A673 (cell line): ENCODE results near the gene CMYA5. TPM values are rescaled to one million over a fixed set of nuclear protein-coding genes. Genes with fewer than 3 reads are reported as not detected.

ENCODE experiments used
- BruUV-seq: library from RNA; stranded (reverse); fragments of 400-500 nt; replicated peaks from 2 replicates; lab custom pipeline; 2021; lab: Mats Ljungman, UMichigan
- CTCF ChIA-PET: fragments of 300-600 bp; sonication (Branson Sonifier 250); formaldehyde crosslinking; loops from one replicate; lab custom pipeline; 2022; ENCODE audit warnings: antibody characterized with exemption; lab: Charles Lee
- POLR2A ChIA-PET: fragments of 300-600 bp; sonication (Branson Sonifier 250); formaldehyde crosslinking; loops from one replicate; lab custom pipeline; 2022; ENCODE audit warnings: antibody characterized with exemption; ENCODE audit not compliant: low non-redundant PET; lab: Charles Lee
- DNase-seq: peaks from one replicate; pipeline ENCODE4 v3.0.0-alpha.2; 2015; ENCODE audit warnings: low spot score
- H3K27ac ChIP-seq: fragments of 200-600 bp; sonication (generic); 2 replicates; pipeline ENCODE4 v1.5.1; 2016; ENCODE audit warnings: mixed run types, low read depth, mild to moderate bottlenecking, mixed read lengths, antibody characterized with exemption, low read length; ENCODE audit not compliant: poor library complexity, severe bottlenecking
- H3K27me3 ChIP-seq: fragments of 200-600 bp; sonication (generic); replicated peaks from 2 replicates; pipeline ENCODE4 v1.6.1; 2017; ENCODE audit warnings: mixed run types, low read depth, mild to moderate bottlenecking, mixed read lengths, antibody characterized with exemption, low read length; ENCODE audit not compliant: insufficient read depth, poor library complexity
- H3K36me3 ChIP-seq: fragments of 200-600 bp; sonication (generic); 2 replicates; pipeline ENCODE4 v1.6.1; 2016; ENCODE audit warnings: mixed run types, mild to moderate bottlenecking, mixed read lengths, antibody characterized with exemption, low read length; ENCODE audit not compliant: insufficient read depth, poor library complexity, severe bottlenecking
- H3K4me1 ChIP-seq: fragments of 200-600 bp; sonication (generic); 2 replicates; pipeline ENCODE4 v1.6.1; 2017; ENCODE audit warnings: mixed run types, mild to moderate bottlenecking, mixed read lengths, antibody characterized with exemption, low read length; ENCODE audit not compliant: insufficient read depth, poor library complexity, severe bottlenecking
- H3K4me3 ChIP-seq: fragments of 200-600 bp; sonication (generic); 2 replicates; pipeline ENCODE4 v1.5.1; 2016; ENCODE audit warnings: low read depth, mixed run types, mild to moderate bottlenecking, mixed read lengths, low read length; ENCODE audit not compliant: poor library complexity, severe bottlenecking
- H3K9me3 ChIP-seq: fragments of 200-600 bp; sonication (generic); 2 replicates; pipeline ENCODE4 v1.6.1; 2016; ENCODE audit warnings: mixed run types, low read depth, mild to moderate bottlenecking, mixed read lengths, antibody characterized with exemption, low read length; ENCODE audit not compliant: poor library complexity, severe bottlenecking
- EZH2 ChIP-seq: fragments of 200-600 bp; sonication (generic); IDR thresholded peaks from 2 replicates; pipeline ENCODE4 v1.6.1; 2017; ENCODE audit warnings: borderline replicate concordance, low read depth, mild to moderate bottlenecking, mixed read lengths, antibody characterized with exemption, low read length; ENCODE audit not compliant: poor library complexity, severe bottlenecking
- intact Hi-C: fragments of 100-400 bp; cut with micrococcal nuclease; formaldehyde crosslinking; loops from one replicate; pipeline ENCODE4 v1.10.0; 2022; ENCODE audit not compliant: unreplicated experiment
- total RNA-seq: library from RNA; stranded (reverse); gene quantifications from 2 replicates; pipeline ENCODE4 v1.2.3, GENCODE V29; 2021
- TF ChIP-seq, protein P1 (sequence below): fragments of 300-800, 200-600 bp; sonication (generic); conservative IDR thresholded peaks from 2 replicates; pipeline ENCODE4 v1.5.1; 2017; ENCODE audit warnings: low read depth, mild to moderate bottlenecking, antibody characterized with exemption, low read length, moderate library complexity, mixed read lengths

CMYA5 gene
- total RNA-seq, 1 experiment from 2014 or later: 0.41 TPM

DNA sequence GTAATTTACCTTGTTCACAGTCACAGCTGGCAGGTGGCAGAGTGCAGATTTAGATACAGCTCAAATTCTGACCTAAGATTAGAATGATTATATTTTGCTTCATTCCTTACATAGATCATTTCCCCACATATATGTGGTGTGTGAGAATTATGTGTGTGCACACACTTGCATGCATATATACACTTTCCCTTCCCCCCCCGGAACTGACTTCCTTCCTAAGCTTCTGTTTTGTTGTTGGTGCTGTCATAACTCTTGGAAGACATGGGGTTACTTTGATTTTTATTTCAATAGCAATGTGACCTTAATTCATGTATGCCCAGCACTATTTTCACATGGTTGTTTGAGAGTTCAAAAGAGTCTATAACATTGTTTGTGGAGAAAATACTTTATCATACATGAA lies 112.8 kb downstream of the CMYA5 start:
- TF ChIP-seq, protein P1, sequence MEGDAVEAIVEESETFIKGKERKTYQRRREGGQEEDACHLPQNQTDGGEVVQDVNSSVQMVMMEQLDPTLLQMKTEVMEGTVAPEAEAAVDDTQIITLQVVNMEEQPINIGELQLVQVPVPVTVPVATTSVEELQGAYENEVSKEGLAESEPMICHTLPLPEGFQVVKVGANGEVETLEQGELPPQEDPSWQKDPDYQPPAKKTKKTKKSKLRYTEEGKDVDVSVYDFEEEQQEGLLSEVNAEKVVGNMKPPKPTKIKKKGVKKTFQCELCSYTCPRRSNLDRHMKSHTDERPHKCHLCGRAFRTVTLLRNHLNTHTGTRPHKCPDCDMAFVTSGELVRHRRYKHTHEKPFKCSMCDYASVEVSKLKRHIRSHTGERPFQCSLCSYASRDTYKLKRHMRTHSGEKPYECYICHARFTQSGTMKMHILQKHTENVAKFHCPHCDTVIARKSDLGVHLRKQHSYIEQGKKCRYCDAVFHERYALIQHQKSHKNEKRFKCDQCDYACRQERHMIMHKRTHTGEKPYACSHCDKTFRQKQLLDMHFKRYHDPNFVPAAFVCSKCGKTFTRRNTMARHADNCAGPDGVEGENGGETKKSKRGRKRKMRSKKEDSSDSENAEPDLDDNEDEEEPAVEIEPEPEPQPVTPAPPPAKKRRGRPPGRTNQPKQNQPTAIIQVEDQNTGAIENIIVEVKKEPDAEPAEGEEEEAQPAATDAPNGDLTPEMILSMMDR: no peak
- no peak for TF ChIP-seq EZH2
- Histone ChIP-seq H3K4me1 (no peaks in the 10 kb centered on the region), H3K36me3 (no peaks in the 10 kb centered on the region), H3K9me3 (no peaks in the 10 kb centered on the region), H3K4me3 (no peak overlapping the region), H3K27ac (no peak overlapping the region), H3K27me3 (no peaks in the 10 kb centered on the region)
- intact Hi-C loops: no loop called here
- POLR2A ChIA-PET: no interaction called here
- no peak for DNase-seq
- no TSS peak for BruUV-seq
- CTCF ChIA-PET: no interaction called here

DNA sequence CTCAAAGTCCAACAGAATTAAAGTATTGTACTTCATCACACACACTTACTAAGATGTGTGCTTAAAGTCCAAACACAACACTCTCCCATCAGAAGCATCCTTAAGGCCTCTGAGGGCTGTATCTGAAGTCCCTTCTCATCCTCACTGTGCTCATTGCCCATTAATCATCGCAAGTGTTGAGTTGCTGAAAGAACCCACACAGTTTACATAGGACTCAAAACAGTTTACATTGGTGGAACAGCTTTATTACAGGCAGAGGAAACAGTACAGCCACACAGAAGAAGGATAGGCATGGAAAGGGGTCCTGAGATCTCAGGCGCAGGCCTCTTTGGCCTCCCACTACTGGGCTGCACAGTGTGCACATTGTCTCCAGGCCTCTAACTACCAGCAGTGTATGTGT lies 113.4 kb downstream of the CMYA5 start:
- Histone ChIP-seq H3K4me1 (no peaks in the 10 kb centered on the region), H3K36me3 (no peaks in the 10 kb centered on the region), H3K27me3 (no peaks in the 10 kb centered on the region), H3K4me3 (no peak overlapping the region), H3K27ac (no peak overlapping the region), H3K9me3 (no peaks in the 10 kb centered on the region)
- TF ChIP-seq, protein P1: no peak
- TF ChIP-seq EZH2: no peak
- no peak for DNase-seq
- intact Hi-C loops: no loop called here
- ChIA-PET POLR2A (no interaction called here), CTCF (no interaction called here)
- BruUV-seq: no TSS peak

DNA sequence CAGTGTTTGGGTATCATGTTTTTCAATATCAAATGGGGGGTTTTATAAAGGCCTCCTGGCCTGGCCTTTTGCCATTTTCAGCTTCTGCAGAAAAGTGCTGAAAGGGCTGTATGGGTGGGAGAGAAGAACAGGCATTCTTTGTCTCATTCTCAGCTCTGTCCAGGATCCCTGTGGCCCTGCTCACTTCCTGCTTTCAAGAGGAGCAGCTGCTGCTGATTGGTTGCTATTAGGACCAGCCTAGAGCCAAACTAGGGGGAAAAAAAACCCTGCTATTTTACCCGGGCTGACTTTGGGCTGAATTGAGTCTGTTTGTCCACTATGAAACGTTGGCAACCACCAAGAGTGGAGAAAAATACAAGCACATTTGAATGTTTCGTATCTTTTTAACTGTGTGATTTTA lies 117.1 kb downstream of the CMYA5 start:
- Histone ChIP-seq H3K27ac (no peak overlapping the region), H3K36me3 (no peaks in the 10 kb centered on the region), H3K4me3 (no peak overlapping the region), H3K4me1 (no peaks in the 10 kb centered on the region), H3K27me3 (no peaks in the 10 kb centered on the region), H3K9me3 (no peaks in the 10 kb centered on the region)
- TF ChIP-seq EZH2: no peak
- TF ChIP-seq, protein P1: no peak
- no TSS peak for BruUV-seq
- DNase-seq: peak; percentile 13
- CTCF ChIA-PET: no interaction called here
- intact Hi-C loops: no loop called here
- POLR2A ChIA-PET: no interaction called here
